ENCODE results near the gene TMEM132C.

Gene TMEM132C

GRCh38 chr12:128702371-128702770 lies 435.4 kb downstream of the TMEM132C start:
- TF ChIP-seq POLR2A (IDR thresholded peaks at IDR 0.05; ENCODE audit: low read depth, low read length) = no peak
- no peak for DNase-seq (ENCODE audit: insufficient read length, low spot score)
- no peak for FAIRE-seq

DNA sequence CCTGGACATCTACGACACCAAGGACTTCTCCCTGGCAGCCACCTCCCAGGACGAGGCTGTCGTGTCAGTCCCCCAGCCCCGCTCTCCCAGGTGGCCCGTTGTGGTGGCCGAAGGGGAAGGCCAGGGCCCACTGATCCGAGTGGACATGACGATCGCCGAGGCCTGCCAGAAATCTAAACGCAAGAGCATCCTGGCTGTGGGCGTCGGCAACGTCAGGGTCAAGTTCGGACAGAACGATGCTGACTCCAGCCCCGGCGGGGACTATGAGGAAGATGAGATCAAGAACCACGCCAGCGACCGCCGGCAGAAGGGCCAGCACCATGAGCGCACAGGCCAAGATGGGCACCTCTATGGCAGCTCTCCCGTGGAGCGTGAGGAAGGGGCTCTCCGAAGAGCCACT lies 438.2 kb downstream of the TMEM132C start:
- no peak for TF ChIP-seq POLR2A (IDR thresholded peaks at IDR 0.05; ENCODE audit: low read depth, low read length)

GRCh38 chr12:128707488-128707887 lies 440.5 kb downstream of the TMEM132C start:
- FAIRE-seq (no peak), DNase-seq (ENCODE audit: insufficient read length, low spot score) (no peak)
- no peak for TF ChIP-seq POLR2A (IDR thresholded peaks at IDR 0.05; ENCODE audit: low read depth, low read length)

More for the DNA sequence above, 438.2 kb downstream of the TMEM132C start:
- no peak for DNase-seq (ENCODE audit: insufficient read length, low spot score)
- no peak for FAIRE-seq

GRCh38 chr12:128708789-128709188 lies 441.8 kb downstream of the TMEM132C start:
- FAIRE-seq = no peak
- no peak for TF ChIP-seq POLR2A (IDR thresholded peaks at IDR 0.05; ENCODE audit: low read depth, low read length)
- DNase-seq (ENCODE audit: insufficient read length, low spot score) = no peak

DNA sequence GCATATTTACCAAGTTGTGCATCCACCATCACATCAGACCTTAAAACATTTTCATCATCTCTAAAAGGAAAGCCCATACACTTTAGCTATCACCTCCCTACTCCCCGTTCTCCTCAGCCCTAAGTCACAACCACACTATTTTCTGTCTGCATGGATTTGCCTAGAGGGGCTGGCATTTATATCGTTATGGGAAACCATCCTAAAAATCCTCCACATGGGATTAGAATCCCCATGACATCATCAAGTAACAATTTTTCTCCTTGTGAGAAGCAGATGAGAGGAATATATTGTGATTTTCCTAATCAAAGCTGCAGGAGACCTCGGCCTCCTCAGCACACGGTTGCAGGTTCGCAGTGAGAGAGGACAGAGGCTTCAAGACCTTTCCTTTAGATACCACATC lies 442.7 kb downstream of the TMEM132C start:
- FAIRE-seq (no peak), DNase-seq (ENCODE audit: insufficient read length, low spot score) (no peak)
- no peak for TF ChIP-seq POLR2A (IDR thresholded peaks at IDR 0.05; ENCODE audit: low read depth, low read length)

- FAIRE-seq (no peak), DNase-seq (ENCODE audit: insufficient read length, low spot score) (no peak)
- TF ChIP-seq POLR2A (IDR thresholded peaks at IDR 0.05; ENCODE audit: low read depth, low read length) = no peak
Measured at GRCh38 chr12:128711486-128711885, 444.5 kb downstream of the TMEM132C start.

DNA sequence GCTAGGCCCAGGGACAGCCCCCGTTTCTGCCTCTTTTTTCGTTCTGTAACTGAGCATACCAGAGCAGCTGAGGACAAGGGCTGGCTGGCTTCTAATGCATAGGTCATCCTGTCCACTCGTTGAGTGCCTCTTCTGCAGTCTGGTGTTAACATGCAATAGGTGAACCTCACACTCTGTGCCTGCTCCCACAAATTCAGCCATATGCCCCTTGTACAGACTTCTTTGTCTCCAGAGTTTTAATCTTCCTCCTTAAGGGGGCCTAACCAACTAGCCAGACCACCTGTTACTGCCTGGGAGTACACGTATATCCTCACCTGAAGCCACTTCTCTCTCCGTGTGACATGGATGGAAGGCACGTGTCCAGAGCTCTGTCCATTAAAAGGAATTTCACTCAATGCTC lies 445.7 kb downstream of the TMEM132C start:
- DNase-seq (ENCODE audit: insufficient read length, low spot score) (no peak), FAIRE-seq (no peak)
- TF ChIP-seq POLR2A (IDR thresholded peaks at IDR 0.05; ENCODE audit: low read depth, low read length) = no peak

GRCh38 chr12:128715485-128715884 lies 448.5 kb downstream of the TMEM132C start:
- DNase-seq (ENCODE audit: insufficient read length, low spot score) (no peak), FAIRE-seq (no peak)
- TF ChIP-seq POLR2A (IDR thresholded peaks at IDR 0.05; ENCODE audit: low read depth, low read length) = no peak

GRCh38 chr12:128724468-128725046 lies 457.6 kb downstream of the TMEM132C start:
- TF ChIP-seq POLR2A (IDR thresholded peaks at IDR 0.05; ENCODE audit: low read depth, low read length) = no peak
- no peak for DNase-seq (ENCODE audit: insufficient read length, low spot score)
- FAIRE-seq = no peak

GRCh38 chr12:128726886-128727285 lies 459.9 kb downstream of the TMEM132C start:
- no peak for TF ChIP-seq POLR2A (IDR thresholded peaks at IDR 0.05; ENCODE audit: low read depth, low read length)
- DNase-seq (ENCODE audit: insufficient read length, low spot score) (no peak), FAIRE-seq (no peak)

DNA sequence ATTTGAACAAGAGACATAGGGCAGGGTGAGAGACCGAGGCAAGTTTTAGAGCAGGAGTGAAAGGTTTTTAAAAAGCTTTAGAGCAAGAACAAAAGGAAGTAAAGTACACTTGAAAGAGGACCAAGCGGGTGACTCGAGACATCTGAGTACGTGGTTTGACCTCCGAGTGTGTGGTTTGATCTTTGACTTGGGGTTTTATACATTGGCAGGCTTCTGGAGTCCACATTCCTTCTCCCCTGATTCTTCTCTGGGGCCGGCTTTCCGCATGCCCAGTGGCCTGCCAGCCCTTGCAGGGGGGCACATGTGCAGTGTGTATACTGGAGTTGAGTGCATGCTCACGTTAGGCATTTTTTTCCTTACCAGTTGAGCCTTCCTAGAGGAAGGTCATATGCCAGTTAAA lies 460.5 kb downstream of the TMEM132C start:
- DNase-seq (ENCODE audit: insufficient read length, low spot score) (no peak), FAIRE-seq (peak; percentile 50)
- TF ChIP-seq POLR2A (IDR thresholded peaks at IDR 0.05; ENCODE audit: low read depth, low read length) = no peak

GRCh38 chr12:128727999-128728398 lies 461.0 kb downstream of the TMEM132C start:
- DNase-seq (ENCODE audit: insufficient read length, low spot score) (peak; percentile 62), FAIRE-seq (peak; percentile 95)
- TF ChIP-seq POLR2A (IDR thresholded peaks at IDR 0.05; ENCODE audit: low read depth, low read length) = no peak

GRCh38 chr12:128729628-128730121 lies 462.7 kb downstream of the TMEM132C start:
- FAIRE-seq = peak; percentile 75
- TF ChIP-seq POLR2A (IDR thresholded peaks at IDR 0.05; ENCODE audit: low read depth, low read length) = no peak
- no peak for DNase-seq (ENCODE audit: insufficient read length, low spot score)

DNA sequence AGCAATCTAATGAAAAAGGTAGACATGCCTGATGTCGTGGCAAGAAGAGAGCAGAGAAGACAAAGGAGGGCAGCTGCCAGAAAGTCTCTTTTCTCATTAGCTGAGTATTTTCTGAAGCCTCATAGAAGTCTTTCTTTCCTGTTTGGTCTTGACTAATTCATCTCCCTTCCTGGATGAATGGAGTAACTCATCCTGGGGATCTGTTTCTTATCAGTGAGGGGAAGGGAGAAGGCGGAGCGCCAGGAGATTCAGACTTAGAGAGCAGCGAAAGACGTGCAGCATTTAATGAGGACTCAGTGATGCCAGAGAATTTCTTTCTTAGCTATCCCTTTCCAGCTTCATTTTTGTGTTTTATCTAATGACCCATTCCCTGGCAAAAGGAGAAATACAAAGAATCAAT lies 467.4 kb downstream of the TMEM132C start:
- TF ChIP-seq POLR2A (IDR thresholded peaks at IDR 0.05; ENCODE audit: low read depth, low read length) = no peak
- FAIRE-seq (no peak), DNase-seq (ENCODE audit: insufficient read length, low spot score) (no peak)

DNA sequence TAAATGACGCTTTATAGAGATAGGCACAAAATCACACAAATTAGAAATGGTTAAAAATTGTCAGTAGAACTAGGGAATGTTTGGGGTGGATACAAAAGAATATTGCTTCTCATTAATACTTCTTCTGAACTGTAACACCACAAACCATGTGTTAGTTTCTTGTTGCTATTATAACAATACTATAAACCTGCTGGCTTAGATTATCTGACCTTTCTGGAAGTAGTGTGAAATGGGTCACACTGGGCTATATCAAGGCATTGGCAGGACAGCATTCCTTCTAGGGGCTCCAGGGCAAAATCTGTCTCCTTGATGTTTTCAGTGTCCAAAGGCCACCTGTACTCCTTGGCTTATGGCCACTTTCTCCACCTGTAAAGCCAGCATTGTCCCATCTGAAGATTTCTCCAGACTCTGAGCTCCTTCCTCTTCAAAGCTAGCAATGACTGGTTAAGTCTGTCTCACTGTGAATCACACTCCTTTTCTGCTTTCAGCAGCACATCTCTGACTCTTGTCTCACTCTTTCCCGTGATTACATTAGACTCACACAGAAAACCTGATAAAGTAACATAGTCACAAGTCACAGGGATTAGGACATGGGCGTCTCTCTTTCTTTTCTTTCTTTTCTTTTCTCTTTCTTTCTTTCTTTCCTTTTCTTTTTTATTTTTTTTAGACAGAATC lies 470.5 kb downstream of the TMEM132C start:
- TF ChIP-seq POLR2A (IDR thresholded peaks at IDR 0.05; ENCODE audit: low read depth, low read length) = no peak
- no peak for DNase-seq (ENCODE audit: insufficient read length, low spot score)
- FAIRE-seq = no peak
